ENCODE measurements around the gene PCLAF. TPM values are rescaled to one million over a fixed set of nuclear protein-coding genes. Genes with fewer than 3 reads are reported as not detected.
"Not testable (repeated sequence)": the region's sequence is repeated elsewhere in the genome, so short reads cannot be mapped to it uniquely, and the experiment has no call there.

PCLAF gene
- total RNA-seq, 1 donor from 2014 or later: 5.0 TPM

DNA sequence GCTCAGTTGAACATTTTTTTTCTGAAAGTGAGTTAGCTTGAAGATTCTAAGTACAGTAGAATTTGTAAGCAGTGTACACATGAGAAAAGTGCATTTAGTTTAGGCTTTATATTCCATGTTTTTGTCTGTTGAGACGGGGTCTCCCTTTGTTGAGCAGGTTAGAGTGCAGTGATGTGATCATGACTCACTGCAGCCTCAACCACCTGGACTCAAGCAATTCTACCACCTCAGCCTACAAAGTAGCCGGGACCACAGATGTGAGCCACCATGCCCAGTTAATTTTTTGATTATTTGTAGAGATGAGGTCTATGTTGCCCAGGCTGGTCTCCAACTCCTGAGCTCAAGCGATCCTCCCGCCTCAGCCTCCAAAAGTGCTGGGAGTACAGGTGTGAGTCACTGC is 20.0 kb downstream of the PCLAF start:
- no peak for DNase-seq

DNA sequence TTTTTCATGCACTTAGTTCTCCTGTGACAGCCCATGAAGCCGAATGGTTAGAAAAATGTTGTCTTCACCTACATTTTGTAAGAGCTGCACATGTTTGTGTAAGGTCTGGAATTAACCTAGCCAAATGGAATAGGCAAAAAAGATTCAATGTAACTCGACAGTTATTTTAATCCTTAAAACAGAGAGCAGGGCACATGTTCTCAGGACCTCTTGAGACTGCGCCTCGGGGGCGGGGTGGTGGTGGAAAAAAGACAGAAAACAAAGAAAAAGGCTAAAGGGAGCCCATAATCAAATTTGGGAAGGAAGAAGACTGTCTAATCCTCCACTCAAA is 24.6 kb downstream of the PCLAF start:
- DNase-seq: no peak

DNA sequence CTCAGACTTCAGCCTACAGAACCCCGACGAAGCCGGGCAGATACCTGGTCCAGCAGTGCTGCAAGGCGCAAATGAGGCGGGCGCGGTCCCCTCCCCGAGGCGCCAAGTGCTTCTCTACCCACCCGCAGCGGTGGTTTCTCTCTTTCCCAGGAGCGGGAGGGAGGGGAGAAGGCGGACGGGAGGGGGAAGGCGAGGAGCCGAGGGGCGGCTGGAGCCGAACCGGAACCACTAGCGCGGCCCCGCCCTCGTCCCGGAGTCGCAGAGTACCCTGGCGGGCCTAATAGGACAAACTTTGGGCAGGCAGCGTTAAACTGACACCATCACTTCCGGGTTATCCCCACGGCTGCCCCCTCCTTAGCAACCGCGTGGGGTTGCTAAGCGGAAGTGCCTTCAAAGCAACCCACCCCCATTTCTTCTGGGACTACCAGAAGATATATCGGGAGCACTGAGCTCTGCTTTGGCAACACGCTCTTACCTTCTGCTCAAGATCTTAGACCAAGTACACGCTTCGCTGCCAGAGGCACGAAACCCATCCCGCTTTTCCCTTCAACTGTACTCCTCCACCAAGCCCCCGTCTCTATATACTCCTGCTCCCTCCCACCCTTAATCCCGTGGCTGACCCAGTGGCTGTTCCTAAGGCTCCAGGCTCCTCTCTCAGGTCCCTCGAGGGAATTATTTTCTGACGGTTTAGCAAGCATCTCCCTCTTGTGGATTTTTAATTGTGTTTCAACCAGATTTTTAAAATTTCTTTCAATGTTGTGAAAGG is 25.1 kb downstream of the PCLAF start, which contains the start of gene CSNK1G1:
Gene CSNK1G1, minus strand, starts transcription at position 230 of the 766 bp plus-strand sequence. CDS start 55,674 bp downstream, outside the sequence.
- peak; percentile 94 for DNase-seq

DNA sequence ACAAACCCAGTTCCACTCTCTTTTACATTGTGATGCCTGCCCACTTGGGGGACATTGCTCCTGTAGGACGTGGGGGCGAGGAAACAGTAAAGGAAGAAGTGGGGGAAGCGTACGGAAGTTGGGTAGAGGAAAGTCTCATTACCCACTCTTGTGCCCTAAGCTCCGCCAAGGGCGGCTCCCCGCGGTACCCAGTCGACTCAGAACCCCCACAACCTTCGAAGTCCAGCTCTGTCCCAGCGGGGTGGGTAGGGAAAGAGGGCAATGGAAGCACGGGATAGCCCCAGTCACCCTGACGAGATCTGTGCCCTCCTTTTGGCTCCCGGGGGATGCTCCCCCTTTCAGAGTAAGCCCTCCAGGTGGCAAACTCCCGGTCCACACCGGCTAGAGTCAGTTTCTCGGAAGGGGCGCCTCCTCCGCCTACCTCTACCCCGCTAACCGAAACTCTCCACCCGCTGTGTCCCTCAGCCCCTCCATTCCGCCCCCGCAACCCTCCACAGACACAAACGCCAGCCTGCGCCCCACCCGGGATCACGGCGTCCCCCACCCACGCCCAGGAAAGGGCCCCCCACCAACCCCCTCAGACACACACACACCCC is 25.8 kb downstream of the PCLAF start:
- no peak for DNase-seq

DNA sequence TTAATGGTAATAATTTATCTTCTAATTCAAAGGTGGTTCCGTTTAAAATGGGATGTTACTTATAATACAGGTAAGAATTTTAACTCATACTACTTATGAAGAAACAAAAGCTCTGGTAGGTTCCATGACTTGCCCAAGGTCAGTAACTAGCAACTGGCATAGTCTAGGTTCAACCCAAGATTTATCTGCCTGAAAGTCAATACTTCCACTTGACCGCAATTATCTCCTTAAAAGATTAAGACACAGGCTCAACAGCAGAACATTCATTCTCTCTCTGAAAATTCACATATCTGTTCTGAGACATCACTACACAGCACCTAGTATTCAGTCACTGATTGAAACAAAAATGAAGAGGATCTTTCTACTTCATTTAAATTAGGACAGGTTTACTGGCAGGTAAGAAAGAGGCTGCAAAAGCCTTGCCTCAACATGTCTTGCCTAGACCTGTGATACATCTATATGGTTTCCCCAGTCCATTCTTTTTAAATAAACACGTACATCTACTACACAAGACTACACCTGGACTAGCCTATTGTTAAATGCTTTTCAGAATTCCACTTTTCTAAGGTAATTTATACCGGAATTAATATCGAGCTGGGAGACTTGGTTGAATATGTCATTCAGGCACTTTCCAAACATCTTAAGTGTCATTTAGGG is 26.4 kb downstream of the PCLAF start:
- DNase-seq: no peak

DNA sequence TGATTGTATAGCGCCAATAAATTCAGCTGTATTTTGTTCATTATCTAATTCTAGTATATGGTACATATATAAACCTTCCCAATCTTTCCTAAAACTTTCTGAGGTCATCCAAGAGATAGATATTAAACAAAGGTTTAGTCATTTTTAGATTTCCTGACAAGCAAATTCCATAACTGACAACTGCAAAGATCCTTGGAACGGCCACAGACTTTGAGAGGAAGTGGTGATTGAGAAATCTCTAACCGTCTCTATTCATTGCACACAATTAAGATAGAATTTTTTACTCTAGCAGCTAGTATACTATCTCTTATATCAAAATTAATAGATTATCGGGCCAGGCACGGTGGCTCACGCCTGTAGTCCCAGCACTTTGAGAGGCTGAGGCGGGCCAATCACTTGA is 30.0 kb downstream of the PCLAF start:
- no peak for DNase-seq

DNA sequence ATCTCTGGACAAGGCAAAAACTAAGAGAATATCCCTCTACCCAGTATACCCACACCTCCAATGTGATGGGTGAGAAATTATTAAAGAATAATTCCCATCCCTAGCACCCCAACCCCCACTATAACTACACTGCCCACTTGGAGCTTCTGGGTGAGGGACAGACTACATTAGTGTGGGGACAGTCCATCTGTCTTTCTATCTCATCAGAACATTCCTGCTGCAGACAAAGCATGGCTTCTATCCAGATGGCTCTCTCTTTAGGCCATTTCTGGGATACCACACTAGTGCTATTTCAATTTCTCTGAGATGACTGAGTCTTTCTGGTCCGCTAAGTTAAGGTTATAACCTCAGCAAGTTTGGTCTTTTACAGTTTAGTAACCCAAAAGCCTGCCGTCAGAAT is 31.9 kb downstream of the PCLAF start:
- no peak for DNase-seq

DNA sequence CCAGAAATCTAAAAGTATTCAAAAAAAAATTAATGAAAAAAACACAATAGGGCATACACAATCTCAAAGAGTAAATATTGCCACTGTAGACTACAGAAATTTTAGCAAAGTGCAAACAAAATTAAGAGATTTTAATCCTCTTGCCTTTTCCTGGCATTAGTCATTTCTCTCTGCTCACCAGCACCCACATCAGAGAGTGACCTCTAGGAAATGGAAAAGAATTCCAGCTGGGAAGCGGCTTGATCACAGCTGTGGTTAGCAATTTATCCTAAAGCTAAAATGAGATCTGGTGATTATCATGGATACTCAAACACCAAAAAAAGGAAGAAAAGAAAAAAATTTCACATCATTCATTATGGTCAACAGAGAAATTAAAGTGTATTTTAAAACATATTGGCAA is 32.8 kb downstream of the PCLAF start:
- DNase-seq: no peak

DNA sequence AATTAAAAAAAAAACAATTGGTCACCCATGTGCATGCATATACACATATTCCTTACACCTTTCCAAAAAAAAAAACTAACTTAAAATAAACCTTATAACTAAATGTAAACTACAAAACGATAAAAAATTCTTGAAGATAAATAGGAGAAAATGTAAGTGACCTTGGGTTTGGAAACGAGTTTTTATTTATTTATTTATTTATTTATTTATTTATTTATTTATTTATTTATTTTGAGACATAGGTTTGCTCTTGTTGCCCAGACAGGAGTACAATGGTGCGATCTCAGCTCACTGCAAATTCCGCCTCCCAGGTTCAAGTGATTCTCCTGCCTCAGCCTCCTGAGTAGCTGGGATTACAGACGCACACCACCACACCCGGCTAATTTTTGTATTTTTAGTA is 35.0 kb downstream of the PCLAF start:
- not testable (repeated sequence) for DNase-seq

DNA sequence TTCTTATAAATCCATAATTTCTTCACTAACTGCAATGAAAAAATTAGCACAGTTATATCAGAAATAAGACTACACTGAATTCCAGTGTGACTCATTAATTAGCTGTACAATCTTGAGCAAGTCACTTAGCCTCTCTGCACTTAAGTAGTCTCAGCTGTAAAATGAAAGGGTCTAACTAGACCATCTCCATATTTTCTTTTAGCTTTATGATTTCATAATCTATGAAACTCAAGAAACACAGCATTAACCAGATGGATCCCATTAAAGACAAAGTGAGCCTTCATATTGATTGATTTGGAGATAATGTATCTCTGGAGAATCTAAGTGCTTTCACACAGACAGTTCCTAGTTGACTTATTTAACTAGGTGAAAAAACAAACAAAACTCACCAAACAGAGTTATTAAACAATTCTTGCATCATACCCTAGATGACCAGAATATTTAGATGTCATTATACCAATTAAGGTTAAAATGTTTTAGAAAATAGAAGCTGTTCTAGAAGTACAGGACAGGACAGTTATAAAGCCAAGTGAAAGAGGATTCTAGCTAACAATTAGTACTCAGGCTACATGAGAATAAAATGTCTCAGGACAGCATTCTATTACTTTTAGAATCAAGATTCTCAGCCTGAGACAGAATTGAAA is 36.5 kb downstream of the PCLAF start:
- no peak for DNase-seq

DNA sequence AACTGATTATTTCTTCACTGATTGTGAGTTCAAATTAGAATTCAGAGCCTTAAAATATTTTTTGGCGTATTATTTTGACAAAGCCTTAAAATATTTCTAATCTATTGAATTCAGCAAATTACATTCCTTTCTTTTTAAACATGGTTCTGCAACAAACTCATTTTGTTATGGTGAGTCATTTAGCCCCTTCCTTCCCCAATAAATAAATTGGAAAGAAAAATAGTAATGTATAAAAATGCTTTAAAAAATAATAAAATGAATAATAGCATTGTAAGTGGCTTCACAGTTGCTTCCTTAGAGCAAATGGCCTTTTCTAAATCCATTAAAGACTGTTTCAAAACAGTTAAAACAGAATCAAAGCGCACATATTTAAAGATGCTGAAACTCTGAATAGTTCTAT is 37.4 kb downstream of the PCLAF start:
- DNase-seq: no peak

DNA sequence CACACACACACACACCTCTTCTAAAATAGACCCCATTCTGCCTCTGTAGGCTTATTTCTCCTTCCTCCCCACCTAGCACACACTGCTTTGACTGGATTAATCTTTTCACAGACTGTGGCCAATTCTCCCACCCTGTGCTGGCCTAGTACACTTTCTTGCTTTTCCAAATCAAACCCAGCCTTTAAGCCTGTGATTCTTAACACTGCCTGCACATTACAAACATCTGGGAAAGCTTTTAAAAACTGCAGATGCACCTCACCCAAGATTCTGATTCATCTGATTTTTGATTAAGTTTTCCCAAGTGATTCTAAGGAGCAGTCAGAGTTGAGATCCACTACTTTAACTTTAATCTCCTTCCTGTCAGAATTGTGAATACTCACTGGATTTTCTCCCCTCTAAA is 38.0 kb downstream of the PCLAF start:
- DNase-seq: no peak

DNA sequence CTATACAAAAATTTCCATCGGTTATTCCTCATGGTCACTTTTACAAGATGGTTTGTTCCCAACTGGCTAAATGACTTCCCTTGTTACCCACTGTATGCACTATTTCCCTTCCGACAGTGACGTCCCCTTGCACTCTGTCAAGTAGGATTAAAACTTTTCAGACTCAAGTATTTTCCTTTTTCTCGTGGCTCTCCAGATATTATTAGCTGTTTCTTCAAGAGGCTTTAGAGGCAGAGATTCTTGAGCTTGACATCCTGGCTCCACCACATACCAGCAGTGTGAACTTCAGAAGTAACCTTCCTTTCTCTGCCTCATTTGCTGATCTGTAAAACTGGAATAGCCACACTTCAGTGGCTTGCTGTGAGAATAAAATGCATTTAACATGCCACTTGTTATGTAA is 39.3 kb downstream of the PCLAF start:
- DNase-seq: no peak

DNA sequence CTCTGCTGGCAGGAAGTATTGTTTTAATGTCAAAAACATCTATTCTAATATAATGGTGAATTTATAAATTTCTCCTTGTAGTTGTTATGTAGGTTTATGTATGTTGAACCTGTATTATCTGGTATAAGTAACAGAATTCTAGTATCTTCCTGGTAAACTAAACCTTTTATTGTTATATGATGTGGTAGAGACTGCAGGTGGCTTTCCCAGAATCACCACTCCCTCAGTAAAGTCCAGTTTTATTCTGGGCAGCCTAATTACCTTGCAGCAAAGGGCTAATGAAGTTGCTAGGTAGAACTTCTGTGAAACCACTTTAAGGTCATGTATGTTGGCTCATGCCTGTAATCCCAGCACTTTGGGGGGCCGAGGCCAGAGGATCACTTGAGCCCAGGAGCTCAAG is 40.9 kb downstream of the PCLAF start:
- DNase-seq: no peak

DNA sequence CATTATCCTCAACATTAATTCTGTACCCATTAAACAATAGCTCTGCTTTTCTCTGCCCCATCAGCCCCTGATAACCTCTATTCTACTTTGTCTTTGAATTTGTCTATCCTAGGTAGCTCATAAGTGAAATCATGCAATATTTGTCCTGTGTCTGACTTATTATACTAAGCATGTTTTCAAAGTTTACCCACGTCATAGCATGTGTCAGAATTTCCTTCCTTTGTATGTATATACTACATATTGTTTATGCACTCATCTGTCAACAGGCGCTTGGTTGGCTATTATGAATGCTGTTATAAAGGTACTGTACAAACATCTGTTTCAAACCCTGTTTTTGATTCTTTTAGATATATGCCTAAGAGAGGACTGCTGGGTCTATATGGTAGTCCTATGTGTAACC is 43.5 kb downstream of the PCLAF start:
- DNase-seq: no peak

DNA sequence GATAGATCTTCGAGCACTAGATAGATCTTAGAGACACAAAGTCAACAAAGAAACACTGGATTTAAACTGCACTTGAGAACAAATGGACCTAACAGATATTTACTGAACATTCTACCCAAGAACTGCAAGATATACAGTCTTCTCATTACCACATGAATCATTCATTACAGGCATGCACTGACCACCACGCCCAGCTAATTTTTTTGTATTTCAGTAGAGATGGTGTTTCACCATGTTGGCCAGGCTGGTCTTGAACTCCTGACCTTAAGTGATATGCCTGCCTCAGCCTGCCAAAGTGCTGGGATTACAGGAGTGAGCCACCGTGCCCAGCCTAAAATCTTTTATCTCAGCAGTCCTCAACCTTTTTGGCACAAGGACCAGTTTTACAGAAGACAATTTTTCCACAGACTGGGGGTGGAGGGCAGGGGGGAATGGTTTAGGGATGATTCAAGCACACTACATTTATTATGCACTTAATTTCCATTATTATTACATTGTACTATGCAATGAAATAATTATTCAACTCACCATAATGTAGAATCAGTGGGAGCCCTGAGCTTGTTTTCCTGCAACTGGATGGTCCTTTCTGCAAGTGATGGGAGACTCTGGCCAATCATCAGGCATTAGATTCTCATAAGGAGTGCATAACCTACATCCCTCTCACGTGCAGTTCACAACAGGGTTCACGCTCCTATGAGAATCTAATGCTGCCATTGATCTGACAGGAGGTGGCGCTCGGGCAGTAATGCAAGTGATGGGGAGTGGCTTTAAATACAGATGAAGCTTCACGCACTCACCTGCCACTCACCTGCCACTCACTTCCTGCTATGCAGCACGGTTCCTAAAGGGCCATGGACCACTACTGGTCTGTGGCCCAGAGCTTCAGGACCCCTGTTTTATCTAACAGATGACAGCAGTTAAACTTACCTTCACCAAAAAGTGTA is 47.0 kb downstream of the PCLAF start:
- no peak for DNase-seq

DNA sequence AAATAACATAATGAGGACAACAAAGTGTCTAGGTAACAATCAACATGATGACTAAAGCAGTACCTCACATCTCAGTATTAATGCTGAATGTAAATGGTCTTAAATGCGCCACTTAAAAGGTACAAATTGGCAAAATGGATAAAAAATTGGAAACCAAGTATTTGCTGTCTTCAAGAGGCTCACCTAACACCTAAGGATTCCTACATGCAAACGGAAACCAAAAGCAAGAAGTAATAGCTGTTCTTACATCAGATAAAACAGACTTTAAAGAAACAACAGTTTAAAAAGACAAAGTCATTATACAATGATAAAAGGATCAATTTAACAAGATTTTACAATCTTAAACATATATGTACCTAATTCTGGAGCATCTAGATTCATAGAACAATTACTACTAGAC is 47.7 kb downstream of the PCLAF start:
- no peak for DNase-seq

DNA sequence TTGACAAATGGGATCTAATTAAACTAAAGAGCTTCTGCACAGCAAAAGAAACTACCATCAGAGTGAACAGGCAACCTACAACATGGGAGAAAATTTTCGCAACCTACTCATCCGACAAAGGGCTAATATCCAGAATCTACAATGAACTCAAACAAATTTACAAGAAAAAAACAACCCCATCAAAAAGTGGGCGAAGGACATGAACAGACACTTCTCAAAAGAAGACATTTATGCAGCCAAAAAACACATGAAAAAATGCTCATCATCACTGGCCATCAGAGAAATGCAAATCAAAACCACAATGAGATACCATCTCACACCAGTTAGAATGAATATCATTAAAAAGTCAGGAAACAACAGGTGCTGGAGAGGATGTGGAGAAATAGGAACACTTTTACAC is 49.6 kb downstream of the PCLAF start:
- DNase-seq: not testable (repeated sequence)

DNA sequence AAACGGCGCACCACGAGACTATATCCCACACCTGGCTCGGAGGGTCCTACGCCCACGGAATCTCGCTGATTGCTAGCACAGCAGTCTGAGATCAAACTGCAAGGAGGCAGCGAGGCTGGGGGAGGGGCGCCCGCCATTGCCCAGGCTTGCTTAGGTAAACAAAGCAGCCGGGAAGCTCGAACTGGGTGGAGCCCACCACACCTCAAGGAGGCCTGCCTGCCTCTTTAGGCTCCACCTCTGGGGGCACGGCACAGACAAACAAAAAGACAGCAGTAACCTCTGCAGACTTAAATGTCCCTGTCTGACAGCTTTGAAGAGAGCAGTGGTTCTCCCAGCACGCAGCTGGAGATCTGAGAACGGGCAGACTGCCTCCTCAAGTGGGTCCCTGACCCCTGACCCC is 54.3 kb downstream of the PCLAF start:
- not testable (repeated sequence) for DNase-seq

DNA sequence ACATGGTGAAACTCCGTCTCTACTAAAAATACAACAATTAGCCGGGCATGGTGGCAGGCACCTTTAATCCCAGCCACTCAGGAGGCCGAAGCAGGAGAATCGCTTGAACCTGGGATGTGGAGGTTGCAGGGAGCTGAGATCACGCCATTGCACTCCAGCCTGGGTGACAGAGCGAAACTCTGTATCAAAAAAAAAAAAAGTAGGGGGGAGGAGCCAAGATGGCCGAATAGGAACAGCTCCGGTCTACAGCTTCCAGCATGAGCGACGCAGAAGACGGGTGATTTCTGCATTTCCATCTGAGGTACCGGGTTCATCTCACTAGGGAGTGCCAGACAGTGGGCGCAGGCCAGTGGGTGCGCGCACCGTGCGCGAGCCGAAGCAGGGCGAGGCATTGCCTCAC is 54.8 kb downstream of the PCLAF start:
- not testable (repeated sequence) for DNase-seq

DNA sequence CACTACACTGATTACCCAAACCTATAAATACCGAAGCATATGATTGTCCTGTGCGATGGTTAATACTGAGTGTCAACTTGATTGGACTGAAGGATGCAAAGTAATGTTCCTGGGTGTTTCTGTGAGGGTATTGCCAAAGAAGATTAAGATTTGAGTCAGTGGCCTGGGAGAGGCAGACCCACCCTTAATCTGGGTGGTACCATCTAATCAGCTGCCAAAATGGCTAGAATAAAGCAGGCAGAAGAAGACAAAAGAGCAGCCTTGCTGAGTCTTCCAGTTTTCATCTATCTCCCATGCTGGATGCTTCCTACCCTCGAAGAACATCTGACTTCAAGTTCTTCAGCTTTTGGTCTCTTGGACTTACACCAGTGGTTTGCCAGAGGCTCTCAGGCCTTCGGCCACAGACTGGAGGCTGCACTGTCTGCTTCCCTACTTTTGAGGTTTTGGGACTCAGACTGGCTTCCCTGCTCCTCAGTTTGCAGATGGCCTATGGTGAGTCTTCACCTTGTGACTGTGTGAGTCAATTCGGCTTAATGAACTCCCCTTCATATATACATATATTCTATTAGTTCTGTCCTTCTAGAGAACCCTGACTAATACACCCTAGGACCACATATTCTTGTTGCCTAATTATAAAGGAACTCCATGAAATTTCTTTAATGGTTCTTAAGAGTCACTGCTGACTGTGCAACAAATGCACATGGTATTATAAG is 56.9 kb downstream of the PCLAF start:
- no peak for DNase-seq
